Measurements from ENCODE around the gene DECR2. TPM values are rescaled to one million over a fixed set of nuclear protein-coding genes. Genes with fewer than 3 reads are reported as not detected.
A peak's percentile ranks its signal among the peaks of the same experiment; 100 is the strongest.

The DECR2 gene
- total and polyA plus RNA-seq, 9 of the 15 experiments (the other 6 are each of a cell fraction or from before 2014, with no cell fraction given) = 1.0 to 31.9 (median 10.3) TPM

GRCh38 chr16:407253-407652, 5.6 kb downstream of the DECR2 start:
- H3K4me2 ChIP-seq (ENCODE audit: insufficient read depth, low read length) = no peak overlapping the region
- POLR2A ChIA-PET = interaction anchor here (0.6 to 1.3 kb wide), 2 partner anchors 14 to 57 kb away, joined by 3 read pairs; no protein-coding TSS in a partner anchor
- peaks cover 9% of the 10 kb centered on the region; the same call in 2 of the 3 replicates for H3K79me2 ChIP-seq (ENCODE audit: control insufficient read depth, insufficient read depth, low read length)
- intact Hi-C loops (cut with micrococcal nuclease) = no loop called here
- H3K9me3 ChIP-seq (replicated peaks; ENCODE audit: control insufficient read depth, insufficient read depth, low read depth, low read length) = no peaks in the 10 kb centered on the region
- DNase-seq (ENCODE audit: extremely low read depth in 1 of 4, low spot score in 3 of 4) (peak in 1 of 4 experiments; percentile 3), FAIRE-seq (no peak), ATAC-seq (no peak)
- peak overlapping the region in 1 of 2 experiments; percentile 55; a peak in 2 of 4 replicates for H3K9ac ChIP-seq (ENCODE audit: insufficient read depth in 1 of 2, low read depth in 2 of 2, low read length in 2 of 2)
- no peaks in the 10 kb centered on the region for H3K27me3 ChIP-seq (ENCODE audit: control insufficient read depth in 2 of 2, insufficient read depth in 2 of 2, low read length in 2 of 2)
- CTCF ChIA-PET (ENCODE audit: low intra/inter-chr PET ratio) = no interaction called here
- no peak overlapping the region for H3K27ac ChIP-seq (ENCODE audit: extremely low read depth, low read depth, low read length)
- no peaks in the 10 kb centered on the region for H4K20me1 ChIP-seq (replicated peaks; ENCODE audit: control insufficient read depth, insufficient read depth, low read length)
- no peak overlapping the region for H2AFZ ChIP-seq (ENCODE audit: low read depth, low read length)
- H3K4me3 ChIP-seq = no peak overlapping the region
- H3K4me1 ChIP-seq (replicated peaks in 1 of 2; ENCODE audit: control insufficient read depth in 2 of 2, insufficient read depth in 2 of 2, low read length in 2 of 2) = peaks cover 15 to 51% of the 10 kb centered on the region in 2 experiments
- no peaks in the 10 kb centered on the region for H3K9me1 ChIP-seq (ENCODE audit: control insufficient read depth, insufficient read depth, low read length)
- 79% methylated on average over 15 of the region's 16 CpGs for WGBS (ENCODE audit: insufficient coverage, low coverage, missing lambda C conversion rate)
- no TSS peak for BruUV-seq (replicated peaks)
- peaks cover 8% of the 10 kb centered on the region; the same call in 1 of the 3 replicates for H3K36me3 ChIP-seq (ENCODE audit: control insufficient read depth, insufficient read depth, low read length)
- in situ Hi-C loops (cut with MboI) = no loop called here
- TF ChIP-seq ZSCAN32 (CRISPR knock-in tag; IDR thresholded peaks at IDR 0.05) (no peak), ZBTB26 (CRISPR knock-in tag; IDR thresholded peaks at IDR 0.05) (no peak), FUS (optimal IDR thresholded peaks at IDR 0.05; ENCODE audit: low read depth, low read length) (no peak), ZBTB33 (CRISPR knock-in tag; IDR thresholded peaks at IDR 0.05) (peak; percentile 79), TSC22D4 (tag; IDR thresholded peaks at IDR 0.05) (no peak), YY1 (IDR thresholded peaks at IDR 0.05; ENCODE audit: borderline replicate concordance in 1 of 3, control insufficient read depth in 1 of 3, extremely low read depth in 1 of 3, insufficient read depth in 3 of 3, insufficient read length in 1 of 3, insufficient replicate concordance in 2 of 3, low read depth in 1 of 3, low read length in 2 of 3) (peak in 1 of 3 experiments; percentile 65)

All from K562 (cell line).